RWPE2 (cell line): ENCODE data around the gene SELPLG.
"Not testable (repeated sequence)": the region's sequence is repeated elsewhere in the genome, so short reads cannot be mapped to it uniquely, and the experiment has no call there.

Experiments
- ATAC-seq: fragments of 200-7000 bp; cut with Tn5 transposase; 3 replicates; pipeline ENCODE4 v1.9.1; 2021; ENCODE audit warnings: low read depth
- DNase-seq: peaks from one replicate; pipeline ENCODE4 v3.0.0-alpha.2; 2020; ENCODE audit warnings: low spot score
- H3K27ac ChIP-seq: fragments of 450-650 bp; 2 replicates; pipeline ENCODE4 v1.5.1; 2017; ENCODE audit warnings: mild to moderate bottlenecking; ENCODE audit not compliant: poor library complexity, severe bottlenecking
- H3K27me3 ChIP-seq: fragments of 250-450 bp; sonication (Bioruptor Pico); 2 replicates; pipeline ENCODE4 v1.5.1; 2021; ENCODE audit warnings: mild to moderate bottlenecking, moderate library complexity; ENCODE audit not compliant: insufficient read depth, poor library complexity, severe bottlenecking
- H3K36me3 ChIP-seq: fragments of 250-450 bp; sonication (Bioruptor Pico); 2 replicates; pipeline ENCODE4 v1.5.1; 2020; ENCODE audit warnings: low read depth, mild to moderate bottlenecking, moderate library complexity
- H3K4me1 ChIP-seq: fragments of 250-450 bp; sonication (Bioruptor Pico); 2 replicates; pipeline ENCODE4 v1.5.1; 2021; ENCODE audit warnings: mild to moderate bottlenecking, moderate library complexity; ENCODE audit not compliant: insufficient read depth, poor library complexity, severe bottlenecking
- H3K4me3 ChIP-seq: fragments of 250-450 bp; sonication (Bioruptor Pico); 2 replicates; pipeline ENCODE4 v1.5.1; 2021; ENCODE audit warnings: mild to moderate bottlenecking, moderate library complexity; ENCODE audit not compliant: severe bottlenecking
- H3K9me3 ChIP-seq: fragments of 250-450 bp; sonication (Bioruptor Pico); 2 replicates; pipeline ENCODE4 v1.5.1; 2021; ENCODE audit warnings: mild to moderate bottlenecking, moderate library complexity; ENCODE audit not compliant: severe bottlenecking
- CTCF ChIP-seq: fragments of 450-650 bp; IDR thresholded peaks from one replicate; pipeline ENCODE4 v1.5.1; 2017; ENCODE audit warnings: mild to moderate bottlenecking, moderate library complexity; ENCODE audit not compliant: poor library complexity, severe bottlenecking

Gene SELPLG

GRCh38 chr12:108592033-108592909 lies 41.4 kb downstream of the SELPLG start:
- Histone ChIP-seq H3K36me3 (no peaks in the 10 kb centered on the region), H3K27ac (no peak overlapping the region), H3K9me3 (no peaks in the 10 kb centered on the region), H3K27me3 (no peaks in the 10 kb centered on the region), H3K4me3 (no peak overlapping the region), H3K4me1 (no peaks in the 10 kb centered on the region)
- TF ChIP-seq CTCF = no peak
- DNase-seq = no peak
- ATAC-seq = no peak

- no peaks in the 10 kb centered on the region for H3K27me3 ChIP-seq
- ATAC-seq (no peak), DNase-seq (no peak)
- no peak overlapping the region for H3K27ac ChIP-seq
- no peaks in the 10 kb centered on the region for H3K4me1 ChIP-seq
- H3K36me3 ChIP-seq = no peaks in the 10 kb centered on the region
- H3K9me3 ChIP-seq = no peaks in the 10 kb centered on the region
- no peak for TF ChIP-seq CTCF
- no peak overlapping the region for H3K4me3 ChIP-seq
Observed at GRCh38 chr12:108591267-108591980, 42.3 kb downstream of the SELPLG start.

- ATAC-seq, DNase-seq, H3K4me3 ChIP-seq, H3K36me3 ChIP-seq, H3K4me1 ChIP-seq, H3K27me3 ChIP-seq, H3K9me3 ChIP-seq, H3K27ac ChIP-seq: not testable (repeated sequence)
Observed at GRCh38 chr12:108590463-108590862, 43.2 kb downstream of the SELPLG start.

- no peaks in the 10 kb centered on the region for H3K9me3 ChIP-seq
- H3K4me3 ChIP-seq = no peak overlapping the region
- H3K27ac ChIP-seq = no peak overlapping the region
- no peak for DNase-seq
- no peak for TF ChIP-seq CTCF
- H3K4me1 ChIP-seq = no peaks in the 10 kb centered on the region
- no peak for ATAC-seq
- H3K27me3 ChIP-seq = no peaks in the 10 kb centered on the region
- no peaks in the 10 kb centered on the region for H3K36me3 ChIP-seq
Observed at GRCh38 chr12:108589840-108590229, 43.9 kb downstream of the SELPLG start.

GRCh38 chr12:108589028-108589839 lies 44.5 kb downstream of the SELPLG start:
- no peak overlapping the region for H3K4me3 ChIP-seq
- H3K4me1 ChIP-seq = no peaks in the 10 kb centered on the region
- H3K9me3 ChIP-seq = no peaks in the 10 kb centered on the region
- H3K27me3 ChIP-seq = no peaks in the 10 kb centered on the region
- no peak overlapping the region for H3K27ac ChIP-seq
- DNase-seq = no peak
- no peak for TF ChIP-seq CTCF
- no peaks in the 10 kb centered on the region for H3K36me3 ChIP-seq
- no peak for ATAC-seq
